Muscle of arm (tissue), 12 donors: ENCODE results near the gene CCDC183. TPM values are rescaled to one million over a fixed set of nuclear protein-coding genes. Genes with fewer than 3 reads are reported as not detected.
"Not testable (repeated sequence)": the region's sequence is repeated elsewhere in the genome, so short reads cannot be mapped to it uniquely, and the experiment has no call there.

Experiments used
- DNase-seq: peaks from one replicate; pipeline ENCODE4 v3.0.0-alpha.2; 2013
- polyA plus RNA-seq, 12 donors: library from polyadenylated mRNA; unstranded; fragments of 120-200 nt; gene quantifications; one replicate each; pipeline ENCODE4 v1.2.1, GENCODE V29; 2013; ENCODE audit not compliant: insufficient read length in 12 of 12

CCDC183 gene
- polyA plus RNA-seq, 12 donors = 0.71 to 3.7 (median 2.7) TPM; not detected in 2

GRCh38 chr9:136837146-136837855, 41.2 kb downstream of the CCDC183 start:
- DNase-seq = no peak

GRCh38 chr9:136837856-136838277, 41.7 kb downstream of the CCDC183 start:
- DNase-seq = not testable (repeated sequence)

- DNase-seq = no peak
Observed at GRCh38 chr9:136838314-136839228, 42.4 kb downstream of the CCDC183 start.

DNA sequence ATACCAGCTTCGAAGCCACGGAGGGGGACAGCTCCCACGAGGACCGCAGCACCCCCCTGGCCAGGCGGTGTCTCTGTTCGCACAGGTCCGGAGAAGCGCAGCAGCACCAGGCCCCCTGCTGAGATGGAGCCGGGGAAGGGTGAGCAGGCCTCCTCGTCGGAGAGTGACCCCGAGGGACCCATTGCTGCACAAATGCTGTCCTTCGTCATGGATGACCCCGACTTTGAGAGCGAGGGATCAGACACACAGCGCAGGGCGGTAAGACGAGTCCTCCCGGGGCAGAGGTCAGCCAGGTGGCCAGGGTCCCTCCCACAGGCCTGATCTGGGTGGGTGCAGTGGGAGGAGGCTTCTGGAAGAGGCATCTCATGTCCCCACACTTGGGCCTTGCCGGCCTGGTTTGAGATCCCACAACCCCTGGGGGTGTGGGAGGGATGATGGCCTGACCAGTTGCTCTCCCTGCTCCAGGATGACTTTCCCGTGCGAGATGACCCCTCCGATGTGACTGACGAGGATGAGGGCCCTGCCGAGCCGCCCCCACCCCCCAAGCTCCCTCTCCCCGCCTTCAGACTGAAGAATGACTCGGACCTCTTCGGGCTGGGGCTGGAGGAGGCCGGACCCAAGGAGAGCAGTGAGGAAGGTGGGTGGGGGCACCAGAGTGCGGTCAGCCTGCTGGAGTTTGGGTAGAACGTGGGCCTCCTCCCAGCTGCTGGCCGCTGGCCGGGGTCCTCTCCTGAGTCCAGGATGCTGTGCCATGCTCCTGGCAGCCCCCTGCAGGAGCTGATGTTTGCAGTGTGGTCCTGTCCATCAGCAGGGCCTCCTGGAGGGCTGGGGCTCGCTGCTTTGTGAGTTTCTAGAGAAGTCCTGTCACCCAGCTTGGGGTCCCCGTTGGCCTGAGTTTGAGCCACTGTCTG, 43.3 kb downstream of the CCDC183 start:
- DNase-seq = no peak

GRCh38 chr9:136840140-136840876, 44.2 kb downstream of the CCDC183 start:
- no peak for DNase-seq

- DNase-seq = no peak
Observed at GRCh38 chr9:136840877-136841645, 44.9 kb downstream of the CCDC183 start.

- DNase-seq = not testable (repeated sequence)
Observed at GRCh38 chr9:136841646-136842379, 45.7 kb downstream of the CCDC183 start.

DNA sequence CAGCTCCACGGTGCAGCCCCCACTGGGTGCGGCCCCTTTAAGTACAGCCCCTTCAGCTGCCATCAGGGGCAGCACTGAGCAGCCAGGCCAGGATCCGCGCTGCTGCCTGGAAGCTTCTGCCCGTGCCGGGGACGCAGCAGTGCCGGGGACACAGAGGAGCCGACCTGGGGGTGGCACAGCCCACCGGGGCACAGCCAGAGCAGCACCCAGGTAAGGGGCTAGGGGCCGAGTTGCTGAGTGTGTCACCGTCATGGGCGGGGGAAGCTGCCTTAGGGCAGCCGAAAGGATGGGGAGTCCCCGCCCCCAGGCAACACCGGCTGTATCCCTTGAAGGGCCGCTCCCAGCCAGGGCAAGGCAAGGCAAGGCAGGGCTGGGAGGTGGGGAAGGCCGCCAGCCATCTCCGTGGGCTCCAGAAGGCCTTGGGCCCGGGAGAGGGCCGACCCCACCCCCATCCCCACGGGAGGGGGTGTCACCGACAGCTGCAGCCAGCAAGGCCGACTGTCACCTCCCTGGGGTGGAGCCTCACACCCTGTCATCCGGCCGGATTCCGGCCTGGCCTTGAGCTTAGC, 46.3 kb downstream of the CCDC183 start, which contains the start of gene AJM1:
AJM1 (plus strand) TSS at position 99 of the 569 bp plus-strand sequence. CDS start 1,937 bp downstream, outside the sequence.
- peak; percentile 78 for DNase-seq

DNA sequence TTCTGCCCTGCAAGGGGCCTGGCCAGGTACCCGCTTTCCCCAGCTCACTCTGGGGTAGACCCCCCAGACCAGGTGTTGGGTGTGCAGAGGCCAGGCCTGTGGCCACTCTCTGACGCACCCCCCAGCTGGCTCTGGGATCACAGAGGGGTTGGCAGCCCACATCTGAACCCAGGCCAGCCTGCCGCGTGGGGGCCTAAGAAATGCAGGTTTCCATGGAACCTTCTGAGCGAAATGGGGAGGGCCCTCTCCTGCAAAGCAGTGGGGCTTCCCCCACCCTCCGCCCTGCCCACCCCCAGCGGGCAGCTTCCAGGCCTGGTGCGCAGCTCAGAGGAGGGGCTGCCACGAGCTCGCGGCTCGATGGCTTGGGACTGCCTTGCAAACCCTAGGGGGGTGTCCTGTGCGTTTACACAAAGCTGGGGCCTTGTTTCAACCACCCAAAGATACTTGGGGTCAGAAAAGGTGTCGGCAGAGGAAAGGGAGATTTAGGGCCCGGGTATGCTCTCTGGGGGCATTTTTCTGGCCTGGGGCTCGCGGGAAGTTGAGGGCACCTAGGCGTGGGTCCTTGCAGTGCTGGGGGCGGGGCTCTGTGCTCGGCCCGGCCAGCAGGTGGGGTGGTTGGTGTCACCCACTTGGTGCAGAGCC, 47.1 kb downstream of the CCDC183 start:
- not testable (repeated sequence) for DNase-seq

DNA sequence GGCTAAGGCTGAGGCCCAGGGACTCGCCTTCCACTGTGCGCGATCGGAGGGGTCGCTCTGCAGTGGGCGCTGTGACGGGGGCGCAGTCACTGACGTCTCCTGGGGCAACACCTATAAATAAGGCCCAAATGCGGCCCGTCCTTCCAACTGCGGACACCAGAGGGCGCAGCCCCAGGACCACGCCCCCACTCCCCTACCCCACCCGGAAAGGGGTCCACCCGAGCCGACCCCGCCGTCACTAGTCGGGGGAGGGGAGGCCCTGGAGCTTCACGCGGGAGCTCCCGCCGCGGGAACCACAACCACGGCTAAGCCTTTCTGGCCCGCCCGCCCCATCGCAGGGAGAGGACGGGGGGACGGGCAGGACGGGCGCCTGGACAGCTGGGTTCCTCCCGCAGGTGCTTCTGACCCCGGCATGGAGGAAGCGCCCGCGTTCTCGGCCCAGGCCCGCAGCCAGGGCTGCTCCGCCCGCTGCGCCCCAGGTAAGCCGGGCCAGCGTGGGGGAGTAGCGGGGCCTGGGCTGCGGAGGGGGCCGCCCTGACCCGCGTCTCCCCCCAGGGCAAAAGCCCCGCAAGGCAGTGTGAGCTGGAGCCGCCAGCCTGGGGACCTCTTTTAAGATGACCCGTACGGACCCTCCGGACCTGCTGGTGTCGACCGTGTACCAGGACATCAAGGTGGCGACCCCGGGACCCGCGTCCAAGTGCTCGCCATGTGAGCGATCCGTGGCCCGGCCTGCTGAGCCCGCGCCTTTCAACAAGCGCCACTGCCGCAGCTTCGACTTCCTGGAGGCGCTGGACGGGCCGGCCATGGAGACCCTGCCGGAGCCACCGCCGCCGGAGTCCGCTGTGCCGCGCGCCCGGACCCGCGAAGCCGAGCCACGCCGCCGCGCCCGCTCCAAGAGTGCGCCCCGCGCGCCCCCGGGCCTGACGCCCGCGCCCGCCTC, 47.9 kb downstream of the CCDC183 start:
- DNase-seq = not testable (repeated sequence)

DNA sequence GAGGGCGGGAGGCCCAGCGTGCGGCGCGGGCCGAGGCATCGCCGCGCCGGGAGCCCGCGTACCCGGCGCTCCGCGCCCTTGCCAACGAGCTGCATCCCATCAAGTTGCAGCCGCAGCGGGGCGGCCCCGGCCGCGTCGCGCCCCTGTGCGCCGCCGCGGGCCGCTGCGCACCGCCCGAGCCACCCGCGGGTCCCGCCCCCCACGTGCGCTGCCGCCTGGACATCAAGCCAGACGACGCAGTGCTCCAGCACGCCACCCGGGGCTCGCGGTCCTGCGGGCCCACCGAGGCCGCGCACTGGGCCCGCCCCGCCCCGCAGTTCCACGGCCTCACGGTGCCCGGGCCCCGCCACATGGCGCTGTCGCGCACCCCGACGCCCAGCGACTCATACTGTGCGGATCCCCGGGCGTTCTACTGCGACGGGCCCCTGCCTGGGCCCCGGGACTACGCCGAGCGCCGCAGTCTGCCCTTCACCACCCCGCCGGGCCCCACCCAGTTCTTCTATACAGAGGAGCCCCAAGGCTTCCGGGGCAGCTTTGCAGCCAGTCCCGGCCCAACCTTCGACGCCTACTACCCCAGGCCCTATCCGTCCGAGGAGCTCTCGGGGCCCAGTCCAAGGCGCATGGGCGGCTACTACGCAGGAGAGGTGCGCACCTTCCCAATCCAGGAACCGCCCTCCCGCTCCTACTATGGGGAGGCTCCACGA, 48.8 kb downstream of the CCDC183 start:
- no peak for DNase-seq

DNA sequence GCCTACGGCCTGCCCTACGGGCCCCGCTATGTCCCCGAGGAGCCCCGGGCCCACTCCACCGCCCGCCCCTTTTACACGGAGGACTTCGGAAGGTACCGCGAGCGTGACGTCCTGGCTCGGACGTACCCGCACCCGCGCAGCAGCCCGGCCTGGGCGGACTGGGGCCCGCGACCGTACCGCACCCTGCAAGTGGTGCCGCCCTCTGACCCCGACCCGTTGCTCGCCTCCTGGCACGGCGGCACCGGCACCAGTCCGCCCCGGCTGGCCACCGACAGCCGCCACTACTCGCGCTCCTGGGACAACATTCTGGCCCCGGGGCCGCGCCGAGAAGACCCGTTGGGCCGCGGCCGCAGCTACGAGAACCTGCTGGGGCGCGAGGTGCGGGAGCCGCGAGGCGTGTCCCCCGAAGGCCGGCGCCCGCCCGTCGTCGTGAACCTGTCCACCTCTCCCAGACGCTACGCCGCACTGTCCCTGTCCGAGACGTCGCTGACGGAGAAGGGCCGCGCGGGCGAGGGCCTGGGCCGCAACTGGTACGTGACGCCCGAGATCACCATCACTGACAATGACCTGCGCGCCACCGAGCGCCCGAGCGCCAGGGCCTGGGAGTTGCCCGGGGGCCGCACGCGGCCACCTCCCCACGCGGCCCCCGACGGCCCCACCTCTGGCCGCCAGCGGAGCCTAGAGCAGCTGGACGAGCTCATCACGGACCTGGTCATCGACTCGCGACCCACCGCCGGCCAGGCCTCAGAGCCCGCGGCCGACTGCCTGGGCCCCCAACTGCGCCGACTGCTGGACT, 49.5 kb downstream of the CCDC183 start:
- no peak for DNase-seq

DNA sequence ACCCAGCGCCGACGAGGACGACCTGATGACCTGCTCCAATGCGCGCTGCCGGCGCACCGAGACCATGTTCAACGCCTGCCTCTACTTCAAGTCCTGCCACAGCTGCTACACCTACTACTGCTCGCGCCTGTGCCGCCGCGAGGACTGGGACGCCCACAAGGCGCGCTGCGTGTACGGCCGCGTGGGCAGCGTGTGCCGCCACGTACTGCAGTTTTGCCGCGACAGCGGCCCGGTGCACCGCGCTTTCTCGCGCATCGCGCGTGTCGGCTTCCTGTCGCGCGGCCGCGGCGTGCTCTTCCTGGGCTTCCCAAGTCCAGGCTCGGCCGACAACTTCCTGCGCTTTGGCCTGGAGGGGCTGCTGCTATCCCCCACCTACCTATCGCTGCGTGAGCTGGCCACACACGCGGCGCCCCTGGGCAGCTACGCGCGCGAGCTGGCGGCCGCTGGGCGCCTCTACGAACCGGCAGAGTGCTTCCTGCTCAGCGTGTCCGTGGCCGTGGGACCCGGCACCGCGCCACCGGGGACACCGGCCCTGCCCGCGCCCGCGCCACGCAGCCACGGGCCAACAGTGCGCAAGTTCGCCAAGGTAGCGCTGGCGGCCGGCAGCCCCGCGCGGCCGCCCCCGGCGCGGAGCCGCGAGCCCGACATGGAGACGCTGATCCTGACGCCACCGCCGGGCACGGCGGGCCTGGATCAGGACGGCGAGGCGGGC, 50.4 kb downstream of the CCDC183 start:
- DNase-seq = no peak

- DNase-seq = peak; percentile 76
Observed at GRCh38 chr9:136847088-136847825, 51.1 kb downstream of the CCDC183 start.
